HTERT RPE-1 (cell line): ENCODE results near the gene TREML2.

Experiments
- in situ Hi-C: fragments of 300-500 bp; cut with MboI; formaldehyde crosslinking; loops from 4 replicates; pipeline ENCODE4 v1.14.3; 2020; ENCODE audit warnings: low sequenced_read_pairs

TREML2 gene

GRCh38 chr6:41153451-41153850, 47.5 kb downstream of the TREML2 start:
- in situ Hi-C loops, result no loop called here

GRCh38 chr6:41150671-41151070, 50.3 kb downstream of the TREML2 start:
- in situ Hi-C loops, result no loop called here

- in situ Hi-C loops, result no loop called here
Observed at GRCh38 chr6:41147917-41148316, 53.0 kb downstream of the TREML2 start.
